SK-N-SH (cell line): ENCODE results near the gene TMEM161A.

ENCODE experiments used
- EP300 ChIP-seq, 2 experiments: IDR thresholded peaks; 2 replicates each; pipeline versions ENCODE4 v1.4.0 to v1.6.1; 2012; ENCODE audit warnings: borderline replicate concordance in 1 of 2, low read depth in 1 of 2, low read length in 1 of 2
- GATA2 ChIP-seq: sonication (generic); formaldehyde crosslinking; IDR thresholded peaks from 2 replicates; pipeline ENCODE4 v1.5.0; 2020; ENCODE audit warnings: mild to moderate bottlenecking, missing genetic modification reagents
- MXI1 ChIP-seq: IDR thresholded peaks from 2 replicates; pipeline ENCODE4 v1.6.1; 2012; ENCODE audit warnings: mild to moderate bottlenecking, low read depth, low read length, improper control_type of control experiment
- POLR2AphosphoS5 ChIP-seq: IDR thresholded peaks from 2 replicates; pipeline ENCODE4 v1.6.1; 2012; ENCODE audit warnings: low read depth, low read length
- TCF12 ChIP-seq: IDR thresholded peaks from 2 replicates; pipeline ENCODE4 v1.4.0; 2012
- TF ChIP-seq, protein P1 (sequence below): IDR thresholded peaks from 2 replicates; pipeline ENCODE4 v1.4.0; 2012; ENCODE audit warnings: low read depth
- TF ChIP-seq, protein P2 (sequence below): fragments of 200-600 bp; sonication (generic); IDR thresholded peaks from 2 replicates; pipeline ENCODE4 v1.6.1; 2017; ENCODE audit warnings: antibody characterized with exemption, mild to moderate bottlenecking, moderate library complexity

DNA sequence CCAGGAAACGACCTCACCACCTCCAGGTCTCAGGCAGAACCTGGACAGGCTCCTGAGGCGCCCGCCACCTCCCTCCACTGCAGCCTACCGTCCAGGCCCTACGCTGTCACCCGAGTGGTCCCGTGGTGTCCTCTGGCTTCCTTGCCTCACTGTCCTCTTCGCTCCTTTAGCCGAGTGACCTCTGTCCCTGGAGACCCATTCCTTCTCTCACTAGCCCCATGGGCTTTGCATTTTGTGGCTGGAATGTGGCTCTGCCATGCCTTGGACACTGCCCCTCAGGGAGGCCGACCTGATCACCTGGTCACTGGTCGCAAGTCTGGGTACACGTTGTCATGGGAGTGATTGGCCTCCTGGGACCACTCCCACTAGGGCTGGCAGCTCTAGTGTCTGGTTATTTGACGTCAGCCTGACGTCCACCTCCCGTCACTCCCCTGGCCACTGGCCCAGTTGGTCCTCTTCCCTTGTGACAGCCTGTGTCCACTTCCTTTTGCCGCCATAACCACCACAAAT is 56.6 kb downstream of the TMEM161A start:
- TF ChIP-seq GATA2 (CRISPR knock-in tag) (no peak), POLR2AphosphoS5 (no peak), EP300 (IDR thresholded peaks at IDR 0.05; ENCODE audit: borderline replicate concordance in 1 of 2, low read depth in 1 of 2, low read length in 1 of 2) (no peak), MXI1 (no peak), TCF12 (no peak)
- TF ChIP-seq, protein P1, sequence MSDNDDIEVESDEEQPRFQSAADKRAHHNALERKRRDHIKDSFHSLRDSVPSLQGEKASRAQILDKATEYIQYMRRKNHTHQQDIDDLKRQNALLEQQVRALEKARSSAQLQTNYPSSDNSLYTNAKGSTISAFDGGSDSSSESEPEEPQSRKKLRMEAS, result no peak
- TF ChIP-seq, protein P2, sequence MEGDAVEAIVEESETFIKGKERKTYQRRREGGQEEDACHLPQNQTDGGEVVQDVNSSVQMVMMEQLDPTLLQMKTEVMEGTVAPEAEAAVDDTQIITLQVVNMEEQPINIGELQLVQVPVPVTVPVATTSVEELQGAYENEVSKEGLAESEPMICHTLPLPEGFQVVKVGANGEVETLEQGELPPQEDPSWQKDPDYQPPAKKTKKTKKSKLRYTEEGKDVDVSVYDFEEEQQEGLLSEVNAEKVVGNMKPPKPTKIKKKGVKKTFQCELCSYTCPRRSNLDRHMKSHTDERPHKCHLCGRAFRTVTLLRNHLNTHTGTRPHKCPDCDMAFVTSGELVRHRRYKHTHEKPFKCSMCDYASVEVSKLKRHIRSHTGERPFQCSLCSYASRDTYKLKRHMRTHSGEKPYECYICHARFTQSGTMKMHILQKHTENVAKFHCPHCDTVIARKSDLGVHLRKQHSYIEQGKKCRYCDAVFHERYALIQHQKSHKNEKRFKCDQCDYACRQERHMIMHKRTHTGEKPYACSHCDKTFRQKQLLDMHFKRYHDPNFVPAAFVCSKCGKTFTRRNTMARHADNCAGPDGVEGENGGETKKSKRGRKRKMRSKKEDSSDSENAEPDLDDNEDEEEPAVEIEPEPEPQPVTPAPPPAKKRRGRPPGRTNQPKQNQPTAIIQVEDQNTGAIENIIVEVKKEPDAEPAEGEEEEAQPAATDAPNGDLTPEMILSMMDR, result no peak
